Eye (tissue), 1 donor: Measurements from ENCODE around the gene GGN.
"Not testable (repeated sequence)": the region's sequence is repeated elsewhere in the genome, so short reads cannot be mapped to it uniquely, and the experiment has no call there.

Source experiments
- DNase-seq: peaks from one replicate; pipeline ENCODE4 v3.0.0-alpha.2; 2015

Gene GGN

GRCh38 chr19:38387550-38388348 is at the start of gene GGN:
Gene GGN, minus strand, starts transcription at chr19:38388034. Its CDS starts 773 bp downstream, at chr19:38387261.
- peak; percentile 91 for DNase-seq

GRCh38 chr19:38437295-38437694 is 49.5 kb upstream of the GGN start:
- DNase-seq, result no peak

- DNase-seq, result peak; percentile 81
Observed at GRCh38 chr19:38434549-38435051, 46.8 kb upstream of the GGN start.

GRCh38 chr19:38433268-38433733 is 45.5 kb upstream of the GGN start, which contains the start of gene RYR1:
Gene RYR1, plus strand, starts transcription at chr19:38433691. Its CDS starts 139 bp downstream, at chr19:38433830.
- DNase-seq, result peak; percentile 69

- no peak for DNase-seq
Observed at GRCh38 chr19:38430931-38431330, 43.1 kb upstream of the GGN start.

- no peak for DNase-seq
Observed at GRCh38 chr19:38429811-38430156, 42.0 kb upstream of the GGN start.

GRCh38 chr19:38429055-38429810 is 41.4 kb upstream of the GGN start:
- DNase-seq, result no peak

- not testable (repeated sequence) for DNase-seq
Observed at GRCh38 chr19:38427035-38427677, 39.3 kb upstream of the GGN start.

GRCh38 chr19:38425810-38426466 is 38.1 kb upstream of the GGN start, which contains the start of gene RASGRP4:
Gene RASGRP4, minus strand, starts transcription at chr19:38426219. Its CDS starts 128 bp downstream, at chr19:38426091.
- peak; percentile 17 for DNase-seq

- DNase-seq, result no peak
Observed at GRCh38 chr19:38425222-38425809, 37.5 kb upstream of the GGN start.

GRCh38 chr19:38424272-38424671 is 36.4 kb upstream of the GGN start:
- no peak for DNase-seq

GRCh38 chr19:38422438-38422837 is 34.6 kb upstream of the GGN start:
- no peak for DNase-seq

- DNase-seq, result no peak
Observed at GRCh38 chr19:38421856-38422255, 34.0 kb upstream of the GGN start.

- DNase-seq, result no peak
Observed at GRCh38 chr19:38420935-38421334, 33.1 kb upstream of the GGN start.

- DNase-seq, result peak; percentile 62
Observed at GRCh38 chr19:38417544-38418506, 30.0 kb upstream of the GGN start.

- no peak for DNase-seq
Observed at GRCh38 chr19:38417146-38417543, 29.3 kb upstream of the GGN start.

GRCh38 chr19:38413416-38413815 is 25.6 kb upstream of the GGN start:
- DNase-seq, result no peak

GRCh38 chr19:38412961-38413360 is 25.1 kb upstream of the GGN start:
- DNase-seq, result no peak

- no peak for DNase-seq
Observed at GRCh38 chr19:38412491-38412890, 24.7 kb upstream of the GGN start.

- not testable (repeated sequence) for DNase-seq
Observed at GRCh38 chr19:38411898-38412297, 24.1 kb upstream of the GGN start.
